LNCAP (cell line): ENCODE results near the gene IL6R.

Experiments
- CTCF ChIP-seq: fragments of 450-650 bp; IDR thresholded peaks from 2 replicates; pipeline ENCODE4 v1.5.1; 2017; ENCODE audit warnings: mild to moderate bottlenecking

The IL6R gene

GRCh38 chr1:154418923-154419619 is 13.9 kb downstream of the IL6R start:
- TF ChIP-seq CTCF, result no peak

- no peak for TF ChIP-seq CTCF
These were observed 14.8 kb downstream of the IL6R start for GRCh38 chr1:154419620-154420571.

GRCh38 chr1:154420961-154421924 is 16.1 kb downstream of the IL6R start:
- no peak for TF ChIP-seq CTCF

DNA sequence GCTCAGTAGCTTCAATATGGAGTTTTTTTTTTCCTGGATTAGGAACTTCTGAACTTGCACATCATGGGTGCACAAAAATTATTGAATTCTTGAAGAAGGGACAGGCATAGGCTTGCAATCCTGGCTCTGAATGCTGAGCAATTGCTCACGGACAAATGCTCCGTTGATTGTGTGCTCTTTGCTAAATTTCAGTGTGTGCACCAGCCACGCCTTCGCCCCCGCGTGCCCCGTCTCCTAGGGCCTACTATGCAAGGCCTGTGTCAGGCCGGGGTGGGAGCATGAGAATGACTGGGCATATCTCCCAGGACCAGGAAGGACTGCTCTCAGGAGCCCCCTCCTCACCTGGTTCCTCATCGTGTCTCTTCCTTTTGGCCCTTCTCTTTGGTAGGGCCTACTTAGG is 17.4 kb downstream of the IL6R start:
- TF ChIP-seq CTCF, result no peak

GRCh38 chr1:154423304-154423987 is 18.3 kb downstream of the IL6R start:
- no peak for TF ChIP-seq CTCF

GRCh38 chr1:154423988-154424326 is 18.8 kb downstream of the IL6R start:
- TF ChIP-seq CTCF, result no peak
